Smooth muscle cell (in vitro differentiated cells): ENCODE data around the gene ITGB2. TPM values are rescaled to one million over a fixed set of nuclear protein-coding genes. Genes with fewer than 3 reads are reported as not detected.

Experiments used
- DNase-seq: peaks from one replicate; lab custom pipeline; 2025; ENCODE audit not compliant: unreplicated experiment; lab: John Stamatoyannopoulos, UW
- H2AFZ ChIP-seq: fragments of 200-600 bp; sonication (generic); 2 replicates; pipeline ENCODE4 v1.6.0; 2016; ENCODE audit warnings: antibody characterized with exemption, low read depth, mild to moderate bottlenecking
- H3F3A ChIP-seq: fragments of 200-600 bp; sonication (generic); 2 replicates; pipeline ENCODE4 v1.6.0; 2017; ENCODE audit warnings: antibody characterized with exemption, low read depth
- H3K27ac ChIP-seq: fragments of 200-600 bp; sonication (generic); 2 replicates; pipeline ENCODE4 v1.5.1; 2016; ENCODE audit warnings: low read depth, mild to moderate bottlenecking
- H3K27me3 ChIP-seq: fragments of 200-600 bp; sonication (generic); 2 replicates; pipeline ENCODE4 v1.6.1; 2016; ENCODE audit warnings: low read depth, mild to moderate bottlenecking
- H3K36me3 ChIP-seq: fragments of 200-600 bp; sonication (generic); 2 replicates; pipeline ENCODE4 v1.5.1; 2016; ENCODE audit warnings: low read depth
- H3K4me1 ChIP-seq: fragments of 200-600 bp; sonication (generic); 2 replicates; pipeline ENCODE4 v1.5.1; 2016; ENCODE audit warnings: low read depth
- H3K4me2 ChIP-seq: fragments of 200-600 bp; sonication (generic); 2 replicates; pipeline ENCODE4 v1.6.0; 2016; ENCODE audit warnings: mild to moderate bottlenecking
- H3K4me3 ChIP-seq: fragments of 200-600 bp; sonication (generic); 2 replicates; pipeline ENCODE4 v1.5.1; 2016; ENCODE audit warnings: mild to moderate bottlenecking
- H3K79me2 ChIP-seq: fragments of 200-600 bp; sonication (generic); 2 replicates; pipeline ENCODE4 v1.6.0; 2016; ENCODE audit warnings: low read depth, mild to moderate bottlenecking
- H3K9ac ChIP-seq: fragments of 200-600 bp; sonication (generic); 2 replicates; pipeline ENCODE4 v1.6.0; 2016; ENCODE audit warnings: low read depth
- H3K9me3 ChIP-seq: fragments of 200-600 bp; sonication (generic); replicated peaks from 2 replicates; pipeline ENCODE4 v1.5.1; 2016; ENCODE audit warnings: low read depth
- H4K20me1 ChIP-seq: fragments of 200-600 bp; sonication (generic); 2 replicates; pipeline ENCODE4 v1.6.0; 2016; ENCODE audit warnings: low read depth
- whole genome bisulfite sequencing: methylation state at CpG from one replicate; pipeline ENCODE4 v1.1.7; 2016; ENCODE audit warnings: low lambda C conversion rate; 5-methylcytosine and 5-hydroxymethylcytosine counted together
- polyA plus RNA-seq: library from polyadenylated mRNA; unstranded; fragments of >200 nt; fragmentation: Nextera tagmentation; extraction: Ambion mirVana; gene quantifications from 2 replicates; pipeline ENCODE4 v1.2.1, GENCODE V29; 2016
- total RNA-seq: library from RNA; depleted of rRNA; stranded (reverse); fragments of >200 nt; gene quantifications from 2 replicates; pipeline ENCODE4 v1.2.3, GENCODE V29; 2014
- TF ChIP-seq, protein P1 (sequence below): fragments of 200-600 bp; sonication (generic); IDR thresholded peaks from 2 replicates; pipeline ENCODE4 v1.5.1; 2017; ENCODE audit warnings: borderline replicate concordance, mild to moderate bottlenecking, antibody characterized with exemption; ENCODE audit not compliant: insufficient read depth, poor library complexity, severe bottlenecking

The ITGB2 gene
- total and polyA plus RNA-seq, 2 experiments from 2014 or later, result 0.18 to 0.86 TPM

DNA sequence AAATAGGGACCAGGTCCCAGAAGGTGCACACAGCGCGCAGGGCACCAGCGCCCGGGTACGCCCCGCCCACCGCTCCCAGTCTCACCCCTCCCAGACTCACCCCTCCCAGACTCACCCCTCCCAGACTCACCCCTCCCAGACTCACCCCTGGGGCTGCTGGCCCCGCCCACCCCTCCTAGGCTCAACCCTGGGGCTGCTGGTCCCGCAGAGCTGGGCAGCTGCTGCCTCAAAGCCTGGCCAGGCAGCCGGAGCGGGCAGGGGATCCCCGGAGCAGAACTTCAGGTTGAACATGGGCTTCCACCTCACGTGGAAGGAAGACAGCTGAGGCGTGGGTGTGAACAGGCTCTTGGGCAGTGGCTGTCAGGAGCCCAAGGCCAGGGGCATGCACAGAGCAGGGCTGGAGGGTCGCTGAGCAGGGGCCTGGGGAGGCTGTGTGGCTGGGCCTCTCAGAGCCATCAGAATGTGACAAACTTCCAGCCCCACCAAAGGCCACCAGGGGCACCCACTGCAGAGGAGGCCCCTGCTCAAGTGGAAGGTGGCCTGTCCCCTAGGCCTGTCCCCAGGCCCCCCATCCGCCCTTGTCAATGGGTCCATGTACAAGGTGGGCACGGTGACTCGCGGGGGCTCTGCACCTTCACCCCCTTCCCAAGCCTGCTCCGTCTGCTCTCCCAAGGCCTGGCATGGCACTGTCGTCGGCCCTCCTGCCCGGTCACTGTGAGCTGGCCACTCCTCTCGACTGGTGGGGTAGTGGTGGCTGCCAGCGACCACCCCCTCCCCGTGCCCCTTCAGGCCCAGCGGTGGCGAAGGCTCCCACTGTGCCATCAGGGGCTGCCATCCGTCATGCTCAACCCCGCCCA lies 82.4 kb downstream of the ITGB2 start:
- TF ChIP-seq, protein P1, sequence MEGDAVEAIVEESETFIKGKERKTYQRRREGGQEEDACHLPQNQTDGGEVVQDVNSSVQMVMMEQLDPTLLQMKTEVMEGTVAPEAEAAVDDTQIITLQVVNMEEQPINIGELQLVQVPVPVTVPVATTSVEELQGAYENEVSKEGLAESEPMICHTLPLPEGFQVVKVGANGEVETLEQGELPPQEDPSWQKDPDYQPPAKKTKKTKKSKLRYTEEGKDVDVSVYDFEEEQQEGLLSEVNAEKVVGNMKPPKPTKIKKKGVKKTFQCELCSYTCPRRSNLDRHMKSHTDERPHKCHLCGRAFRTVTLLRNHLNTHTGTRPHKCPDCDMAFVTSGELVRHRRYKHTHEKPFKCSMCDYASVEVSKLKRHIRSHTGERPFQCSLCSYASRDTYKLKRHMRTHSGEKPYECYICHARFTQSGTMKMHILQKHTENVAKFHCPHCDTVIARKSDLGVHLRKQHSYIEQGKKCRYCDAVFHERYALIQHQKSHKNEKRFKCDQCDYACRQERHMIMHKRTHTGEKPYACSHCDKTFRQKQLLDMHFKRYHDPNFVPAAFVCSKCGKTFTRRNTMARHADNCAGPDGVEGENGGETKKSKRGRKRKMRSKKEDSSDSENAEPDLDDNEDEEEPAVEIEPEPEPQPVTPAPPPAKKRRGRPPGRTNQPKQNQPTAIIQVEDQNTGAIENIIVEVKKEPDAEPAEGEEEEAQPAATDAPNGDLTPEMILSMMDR, result no peak
- WGBS, result 91% methylated on average over 22 of the region's 30 CpGs

DNA sequence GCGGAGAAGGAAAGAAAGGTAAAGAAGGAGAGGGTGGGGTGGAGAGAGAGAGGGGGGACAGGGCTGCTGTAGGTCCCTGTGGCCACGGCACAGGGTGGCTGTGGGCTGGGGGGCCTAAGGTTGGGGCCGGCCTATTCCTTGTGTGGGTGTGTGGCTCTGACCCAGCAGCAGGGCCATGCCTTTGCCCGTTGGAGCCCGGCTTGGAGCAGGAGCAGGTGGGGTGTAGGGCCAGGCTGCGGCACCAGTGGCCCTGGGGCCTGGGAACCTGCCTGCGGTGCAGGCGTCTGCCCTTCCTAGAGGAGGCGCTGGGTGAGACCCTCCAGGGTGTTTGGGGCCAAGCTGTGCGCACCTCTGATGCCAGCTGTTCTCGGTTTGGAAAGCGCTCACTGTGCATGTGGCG lies 83.2 kb downstream of the ITGB2 start:
- H3K9ac ChIP-seq, result no peak overlapping the region
- no peaks in the 10 kb centered on the region for H3K9me3 ChIP-seq
- H3K4me3 ChIP-seq, result no peak overlapping the region
- H3K79me2 ChIP-seq, result no peaks in the 10 kb centered on the region
- H3K27ac ChIP-seq, result no peak overlapping the region
- WGBS, result 96% methylated on average over 10 of the region's 13 CpGs
- no peak overlapping the region for H3K4me2 ChIP-seq
- H3K36me3 ChIP-seq, result no peaks in the 10 kb centered on the region
- no peaks in the 10 kb centered on the region for H3F3A ChIP-seq
- TF ChIP-seq, protein P1, result no peak
- no peaks in the 10 kb centered on the region for H3K4me1 ChIP-seq
- no peak for DNase-seq
- H4K20me1 ChIP-seq, result no peaks in the 10 kb centered on the region
- H2AFZ ChIP-seq, result no peak overlapping the region
- H3K27me3 ChIP-seq, result no peaks in the 10 kb centered on the region

More for the DNA sequence above, 82.4 kb downstream of the ITGB2 start:
- DNase-seq, result no peak
- H3K9me3 ChIP-seq, result no peaks in the 10 kb centered on the region
- H3K4me1 ChIP-seq, result no peaks in the 10 kb centered on the region
- no peak overlapping the region for H3K27ac ChIP-seq
- no peak overlapping the region for H3K4me3 ChIP-seq
- H2AFZ ChIP-seq, result no peak overlapping the region
- no peaks in the 10 kb centered on the region for H3F3A ChIP-seq
- H3K27me3 ChIP-seq, result no peaks in the 10 kb centered on the region
- no peaks in the 10 kb centered on the region for H3K36me3 ChIP-seq
- H3K4me2 ChIP-seq, result no peak overlapping the region
- H3K79me2 ChIP-seq, result no peaks in the 10 kb centered on the region
- no peak overlapping the region for H3K9ac ChIP-seq
- H4K20me1 ChIP-seq, result no peaks in the 10 kb centered on the region

DNA sequence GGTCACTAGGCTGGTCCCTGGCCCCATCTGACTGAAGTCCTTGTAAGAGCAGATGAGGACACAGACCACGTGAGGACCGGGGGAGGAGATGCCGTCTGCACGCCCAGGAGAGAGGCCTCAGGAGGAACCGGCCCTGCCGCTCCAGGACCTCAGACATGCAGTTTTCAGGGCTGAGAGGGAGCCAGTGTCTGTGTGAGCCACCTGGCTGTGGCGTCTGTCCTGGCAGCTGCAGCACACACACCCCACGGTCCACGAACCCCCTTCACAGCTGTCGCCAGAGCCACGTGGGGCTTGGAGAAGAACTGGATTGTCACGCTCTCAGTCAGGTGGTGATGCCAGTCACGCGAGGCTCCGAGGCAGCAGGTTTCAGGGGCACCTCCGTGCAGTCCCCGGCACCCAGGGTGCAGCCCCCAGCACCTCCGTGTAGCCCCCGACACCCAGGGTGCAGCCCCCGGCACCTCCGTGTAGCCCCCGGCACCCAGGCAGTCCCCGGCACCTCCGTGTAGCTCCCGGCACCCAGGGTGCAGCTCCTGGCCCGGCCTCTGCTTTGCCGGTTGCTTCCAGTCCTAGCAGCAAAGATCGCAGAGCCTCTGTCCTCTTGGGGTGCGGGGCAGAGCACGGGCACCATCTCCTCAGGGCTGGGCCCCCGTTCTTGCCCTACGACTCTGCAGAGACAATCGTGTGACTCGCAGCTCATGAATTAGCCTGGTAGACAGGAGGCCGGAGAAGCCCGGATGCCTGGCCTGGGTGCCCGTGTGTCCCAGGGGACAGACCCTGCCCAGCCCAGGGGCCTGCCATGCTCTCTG lies 83.8 kb downstream of the ITGB2 start:
- no peak overlapping the region for H3K4me2 ChIP-seq

More for the DNA sequence above, 83.8 kb downstream of the ITGB2 start:
- Histone ChIP-seq H3F3A (no peaks in the 10 kb centered on the region), H3K9me3 (no peaks in the 10 kb centered on the region), H4K20me1 (no peaks in the 10 kb centered on the region), H3K4me1 (no peaks in the 10 kb centered on the region), H3K27ac (no peak overlapping the region), H3K9ac (no peak overlapping the region), H3K4me3 (no peak overlapping the region), H3K27me3 (no peaks in the 10 kb centered on the region), H2AFZ (no peak overlapping the region), H3K36me3 (no peaks in the 10 kb centered on the region), H3K79me2 (no peaks in the 10 kb centered on the region)
- DNase-seq, result no peak
- WGBS, result 75% methylated on average over 36 of the region's 37 CpGs
- TF ChIP-seq, protein P1, result no peak
